Caco-2 (cell line): ENCODE measurements around the gene ZDHHC14. TPM values are rescaled to one million over a fixed set of nuclear protein-coding genes. Genes with fewer than 3 reads are reported as not detected.

Source experiments
- BruUV-seq: library from RNA; stranded (reverse); fragments of 400-500 nt; replicated peaks from 2 replicates; lab custom pipeline; 2021; lab: Mats Ljungman, UMichigan
- CTCF ChIA-PET: fragments of 300-600 bp; sonication (Branson Sonifier 250); formaldehyde crosslinking; loops from one replicate; lab custom pipeline; 2022; ENCODE audit warnings: antibody characterized with exemption; lab: Charles Lee
- POLR2A ChIA-PET: fragments of 300-600 bp; sonication (Branson Sonifier 250); formaldehyde crosslinking; loops from one replicate; lab custom pipeline; 2022; ENCODE audit warnings: antibody characterized with exemption; lab: Charles Lee
- DNase-seq, 2 experiments: peaks; one replicate each; pipeline versions ENCODE4 v3.0.0 to v3.0.0-alpha.2; 2020 to 2022
- H3K27me3 ChIP-seq: replicated peaks from 2 replicates; pipeline ENCODE4 v1.6.0; 2011; ENCODE audit warnings: low read length; ENCODE audit not compliant: control insufficient read depth, insufficient read depth
- H3K36me3 ChIP-seq: 2 replicates; pipeline ENCODE4 v1.5.1; 2011; ENCODE audit warnings: low read length; ENCODE audit not compliant: control insufficient read depth, insufficient read depth
- H3K4me1 ChIP-seq: fragments of 250-450 bp; sonication (Bioruptor Pico); 2 replicates; pipeline ENCODE4 v1.5.1; 2020; ENCODE audit warnings: mild to moderate bottlenecking
- H3K4me3 ChIP-seq: 2 replicates; pipeline ENCODE4 v1.5.1; 2011; ENCODE audit warnings: low read depth, mild to moderate bottlenecking, control low read depth, low read length
- H3K9me3 ChIP-seq: fragments of 250-450 bp; sonication (Bioruptor Pico); 2 replicates; pipeline ENCODE4 v1.5.1; 2020; ENCODE audit warnings: mild to moderate bottlenecking, moderate library complexity
- H3K27ac Mint-ChIP-seq: one replicate; pipeline ENCODE4 v1.8.0; 2022; ENCODE audit warnings: mixed read lengths; ENCODE audit not compliant: unreplicated experiment
- H3K27me3 Mint-ChIP-seq: one replicate; pipeline ENCODE4 v1.8.0; 2022; ENCODE audit warnings: mixed read lengths; ENCODE audit not compliant: insufficient read depth, unreplicated experiment
- H3K36me3 Mint-ChIP-seq: one replicate; pipeline ENCODE4 v1.8.0; 2022; ENCODE audit warnings: mild to moderate bottlenecking, mixed read lengths; ENCODE audit not compliant: insufficient read depth, unreplicated experiment
- H3K4me1 Mint-ChIP-seq: one replicate; pipeline ENCODE4 v1.8.0; 2022; ENCODE audit warnings: low read depth, mixed read lengths; ENCODE audit not compliant: unreplicated experiment
- H3K4me3 Mint-ChIP-seq: one replicate; pipeline ENCODE4 v1.8.0; 2022; ENCODE audit warnings: mild to moderate bottlenecking, moderate library complexity, mixed read lengths; ENCODE audit not compliant: unreplicated experiment
- H3K9me3 Mint-ChIP-seq: one replicate; pipeline ENCODE4 v1.8.0; 2022; ENCODE audit warnings: mixed read lengths; ENCODE audit not compliant: unreplicated experiment
- intact Hi-C: fragments of 100-400 bp; cut with micrococcal nuclease; formaldehyde crosslinking; loops from one replicate; pipeline ENCODE4 v1.10.0; 2022; ENCODE audit not compliant: unreplicated experiment
- total RNA-seq: library from RNA; stranded (reverse); gene quantifications from 2 replicates; pipeline ENCODE4 v1.2.3, GENCODE V29; 2022
- TF ChIP-seq, protein P1 (sequence below), 2 experiments: fragments of 200-600 bp in 1 of 2; IDR thresholded peaks; 1 replicate in 1 of 2; 2 replicates in 1 of 2; pipeline versions ENCODE4 v1.5.1 to v1.8.0; 2011 to 2022; ENCODE audit warnings: antibody characterized with exemption in 1 of 2, control low read depth in 1 of 2, inconsistent platforms in 1 of 2, low read depth in 1 of 2, low read length in 1 of 2, mild to moderate bottlenecking in 1 of 2, moderate library complexity in 1 of 2; ENCODE audit not compliant: insufficient read depth in 1 of 2, severe bottlenecking in 1 of 2, unreplicated experiment in 1 of 2

ZDHHC14 gene
- total RNA-seq, 1 experiment from 2014 or later: 22.1 TPM

GRCh38 chr6:157486572-157486971 is 105.6 kb downstream of the ZDHHC14 start:
- POLR2A ChIA-PET: no interaction called here
- Histone ChIP-seq H3K27me3 (no peaks in the 10 kb centered on the region), H3K9me3 (no peaks in the 10 kb centered on the region), H3K4me1 (no peaks in the 10 kb centered on the region), H3K36me3 (peaks cover 2% of the 10 kb centered on the region; the same call in 1 of the 2 replicates), H3K4me3 (no peak overlapping the region)
- no peak for DNase-seq
- TF ChIP-seq, protein P1, sequence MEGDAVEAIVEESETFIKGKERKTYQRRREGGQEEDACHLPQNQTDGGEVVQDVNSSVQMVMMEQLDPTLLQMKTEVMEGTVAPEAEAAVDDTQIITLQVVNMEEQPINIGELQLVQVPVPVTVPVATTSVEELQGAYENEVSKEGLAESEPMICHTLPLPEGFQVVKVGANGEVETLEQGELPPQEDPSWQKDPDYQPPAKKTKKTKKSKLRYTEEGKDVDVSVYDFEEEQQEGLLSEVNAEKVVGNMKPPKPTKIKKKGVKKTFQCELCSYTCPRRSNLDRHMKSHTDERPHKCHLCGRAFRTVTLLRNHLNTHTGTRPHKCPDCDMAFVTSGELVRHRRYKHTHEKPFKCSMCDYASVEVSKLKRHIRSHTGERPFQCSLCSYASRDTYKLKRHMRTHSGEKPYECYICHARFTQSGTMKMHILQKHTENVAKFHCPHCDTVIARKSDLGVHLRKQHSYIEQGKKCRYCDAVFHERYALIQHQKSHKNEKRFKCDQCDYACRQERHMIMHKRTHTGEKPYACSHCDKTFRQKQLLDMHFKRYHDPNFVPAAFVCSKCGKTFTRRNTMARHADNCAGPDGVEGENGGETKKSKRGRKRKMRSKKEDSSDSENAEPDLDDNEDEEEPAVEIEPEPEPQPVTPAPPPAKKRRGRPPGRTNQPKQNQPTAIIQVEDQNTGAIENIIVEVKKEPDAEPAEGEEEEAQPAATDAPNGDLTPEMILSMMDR (IDR thresholded peaks at IDR 0.05; ENCODE audit: insufficient read depth in 1 of 2, low read depth in 1 of 2, low read length in 1 of 2, severe bottlenecking in 1 of 2, unreplicated experiment in 1 of 2): no peak
- Mint-ChIP-seq H3K27me3 (no peaks in the 10 kb centered on the region), H3K4me1 (peaks cover 12% of the 10 kb centered on the region), H3K4me3 (no peak overlapping the region), H3K27ac (no peak overlapping the region), H3K36me3 (no peaks in the 10 kb centered on the region), H3K9me3 (no peaks in the 10 kb centered on the region)
- BruUV-seq: no TSS peak
- CTCF ChIA-PET: no interaction called here
- intact Hi-C loops: no loop called here

DNA sequence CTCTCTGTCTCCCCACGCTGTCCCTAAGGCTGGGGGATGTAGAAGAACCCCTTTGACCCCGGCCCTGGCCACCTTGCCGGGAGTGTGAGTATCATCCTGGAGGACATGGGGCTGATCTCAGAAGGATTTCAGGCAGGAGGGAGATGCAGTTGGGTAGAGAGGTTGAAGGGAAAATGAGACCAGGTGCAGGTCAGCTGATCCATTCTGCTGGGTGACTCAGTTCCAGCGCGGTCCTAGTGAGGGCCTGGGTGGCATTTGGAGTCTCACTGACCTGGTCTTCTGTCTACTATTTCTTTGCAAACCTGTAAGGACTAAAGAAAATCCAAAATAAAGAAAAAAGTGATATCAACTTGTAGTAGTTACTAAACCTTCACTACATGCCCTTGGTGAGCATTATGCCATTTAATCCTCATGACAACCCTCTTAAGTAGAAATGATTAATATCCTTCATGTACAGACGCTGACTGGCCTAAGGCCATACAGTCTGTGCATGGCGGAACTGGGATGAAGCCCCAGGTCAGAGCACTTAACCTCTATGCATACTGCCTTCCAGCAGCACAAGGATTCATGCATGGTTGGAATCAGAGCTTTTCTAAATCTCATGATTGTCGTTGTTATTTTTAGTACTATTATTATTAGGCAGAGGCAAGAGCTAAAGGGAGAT is 106.3 kb downstream of the ZDHHC14 start:
- no peaks in the 10 kb centered on the region for H3K4me1 ChIP-seq
- no peak overlapping the region for H3K4me3 Mint-ChIP-seq
- BruUV-seq: no TSS peak
- H3K9me3 ChIP-seq: no peaks in the 10 kb centered on the region
- POLR2A ChIA-PET: no interaction called here
- peaks cover under 1% of the 10 kb centered on the region for H3K36me3 Mint-ChIP-seq
- CTCF ChIA-PET: no interaction called here
- intact Hi-C loops: no loop called here
- H3K27ac Mint-ChIP-seq: no peak overlapping the region
- no peaks in the 10 kb centered on the region for H3K27me3 ChIP-seq
- no peaks in the 10 kb centered on the region for H3K9me3 Mint-ChIP-seq
- H3K36me3 ChIP-seq: peaks cover 2% of the 10 kb centered on the region; the same call in 1 of the 2 replicates
- peaks cover 12% of the 10 kb centered on the region for H3K4me1 Mint-ChIP-seq
- TF ChIP-seq, protein P1 (IDR thresholded peaks at IDR 0.05; ENCODE audit: insufficient read depth in 1 of 2, low read depth in 1 of 2, low read length in 1 of 2, severe bottlenecking in 1 of 2, unreplicated experiment in 1 of 2): no peak
- no peak for DNase-seq
- H3K27me3 Mint-ChIP-seq: no peaks in the 10 kb centered on the region
- no peak overlapping the region for H3K4me3 ChIP-seq

- H3K27me3 ChIP-seq: no peaks in the 10 kb centered on the region
- intact Hi-C loops: no loop called here
- Mint-ChIP-seq H3K9me3 (no peaks in the 10 kb centered on the region), H3K4me3 (no peak overlapping the region), H3K27ac (no peak overlapping the region), H3K4me1 (peaks cover 16% of the 10 kb centered on the region), H3K27me3 (no peaks in the 10 kb centered on the region), H3K36me3 (peaks cover 8% of the 10 kb centered on the region)
- H3K36me3 ChIP-seq: peaks cover 2% of the 10 kb centered on the region; the same call in 1 of the 2 replicates
- CTCF ChIA-PET: no interaction called here
- TF ChIP-seq, protein P1 (IDR thresholded peaks at IDR 0.05; ENCODE audit: insufficient read depth in 1 of 2, low read depth in 1 of 2, low read length in 1 of 2, severe bottlenecking in 1 of 2, unreplicated experiment in 1 of 2): no peak
- no peak overlapping the region for H3K4me3 ChIP-seq
- no TSS peak for BruUV-seq
- no peak for DNase-seq
- no peaks in the 10 kb centered on the region for H3K9me3 ChIP-seq
- POLR2A ChIA-PET: no interaction called here
- H3K4me1 ChIP-seq: no peaks in the 10 kb centered on the region
Observed at GRCh38 chr6:157488058-157488457, 107.1 kb downstream of the ZDHHC14 start.
